GM12878 (cell line): Measurements from ENCODE around the gene ARFGAP2. TPM values are rescaled to one million over a fixed set of nuclear protein-coding genes. Genes with fewer than 3 reads are reported as not detected.
A peak's percentile ranks its signal among the peaks of the same experiment; 100 is the strongest.

Source experiments
- ATAC-seq: fragments of 200-7000 bp; cut with Tn5 transposase; 3 replicates; pipeline ENCODE4 v1.9.1; 2020; ENCODE audit warnings: mild to moderate bottlenecking, moderate library complexity
- BruUV-seq: library from RNA; stranded (reverse); fragments of 400-500 nt; replicated peaks from 2 replicates; lab custom pipeline; 2021; lab: Mats Ljungman, UMichigan
- CTCF ChIA-PET: fragments of 300-600 bp; sonication (Branson Sonifier 250); formaldehyde crosslinking; extraction: SDS; loops from one replicate; lab custom pipeline; 2021; ENCODE audit warnings: inconsistent platforms; lab: Yijun Ruan, JAX
- POLR2A ChIA-PET: fragments of 350-600 bp; formaldehyde crosslinking; extraction: SDS; loops from one replicate; lab custom pipeline; 2021; ENCODE audit warnings: inconsistent platforms; lab: Charles Lee
- RAD21 ChIA-PET: fragments of 300-600 bp; sonication (Branson Sonifier 250); formaldehyde crosslinking; loops from one replicate; lab custom pipeline; 2023; ENCODE audit warnings: antibody characterized with exemption; ENCODE audit not compliant: unreplicated experiment; lab: Charles Lee
- SMC1A ChIA-PET: fragments of 300-600 bp; sonication (Branson Sonifier 250); formaldehyde crosslinking; loops from one replicate; lab custom pipeline; 2023; ENCODE audit not compliant: unreplicated experiment, uncharacterized antibody; lab: Charles Lee
- DNase-seq: peaks from one replicate; pipeline ENCODE4 v3.0.0-alpha.2; 2011; ENCODE audit warnings: low read depth, low spot score
- FAIRE-seq: peaks from 3 replicates; lab custom pipeline; 2011; peaks lifted over from hg19 to GRCh38; lab: Jason Lieb, UNC
- H2AFZ ChIP-seq: 2 replicates; pipeline ENCODE4 v1.6.0; 2011; ENCODE audit warnings: low read depth, low read length, control low read depth; ENCODE audit not compliant: control insufficient read depth
- H3K27ac ChIP-seq: 2 replicates; pipeline ENCODE4 v1.5.1; 2011; ENCODE audit warnings: control low read depth; ENCODE audit not compliant: control insufficient read depth, insufficient read depth
- H3K27me3 ChIP-seq, 2 experiments: replicated peaks in 1 of 2; 2 replicates each; pipeline versions ENCODE4 v1.6.0 to v1.6.1; 2011; ENCODE audit warnings: low read length in 1 of 2; ENCODE audit not compliant: control insufficient read depth in 2 of 2, insufficient read depth in 2 of 2
- H3K36me3 ChIP-seq, 2 experiments: 2 replicates each; pipeline ENCODE4 v1.5.1; 2011; ENCODE audit warnings: low read length in 1 of 2; ENCODE audit not compliant: control insufficient read depth in 2 of 2, insufficient read depth in 2 of 2
- H3K4me1 ChIP-seq: 2 replicates; pipeline ENCODE4 v1.6.1; 2011; ENCODE audit warnings: mild to moderate bottlenecking, low read length, moderate library complexity, mixed read lengths; ENCODE audit not compliant: control insufficient read depth, insufficient read depth
- H3K4me2 ChIP-seq: 2 replicates; pipeline ENCODE4 v1.6.0; 2011; ENCODE audit warnings: control low read depth; ENCODE audit not compliant: control insufficient read depth, insufficient read depth
- H3K4me3 ChIP-seq: fragments of 200-600 bp; sonication (generic); 2 replicates; pipeline ENCODE4 v1.5.1; 2016
- H3K79me2 ChIP-seq: 2 replicates; pipeline ENCODE4 v1.6.0; 2011; ENCODE audit warnings: low read length; ENCODE audit not compliant: control insufficient read depth, insufficient read depth
- H3K9ac ChIP-seq: 2 replicates; pipeline ENCODE4 v1.8.0; 2011; ENCODE audit warnings: low read length, control low read depth, mixed read lengths; ENCODE audit not compliant: control insufficient read depth, insufficient read depth
- H3K9me3 ChIP-seq: replicated peaks from 3 replicates; pipeline ENCODE4 v1.5.1; 2011; ENCODE audit warnings: mild to moderate bottlenecking, low read length; ENCODE audit not compliant: control insufficient read depth, insufficient read depth
- H4K20me1 ChIP-seq: 2 replicates; pipeline ENCODE4 v1.6.0; 2011; ENCODE audit not compliant: control insufficient read depth, insufficient read depth
- BMI1 ChIP-seq: fragments of 450-650 bp; IDR thresholded peaks from 2 replicates; pipeline ENCODE4 v1.6.1; 2016; ENCODE audit warnings: mild to moderate bottlenecking, moderate library complexity, borderline replicate concordance
- PAX8 ChIP-seq: fragments of 450-650 bp; IDR thresholded peaks from 2 replicates; pipeline ENCODE4 v1.6.1; 2017; ENCODE audit warnings: mild to moderate bottlenecking, moderate library complexity
- RAD51 ChIP-seq: fragments of 450-650 bp; IDR thresholded peaks from 2 replicates; pipeline ENCODE4 v1.6.1; 2016; ENCODE audit warnings: moderate library complexity, mild to moderate bottlenecking, inconsistent platforms
- SKIL ChIP-seq: fragments of 450-650 bp; IDR thresholded peaks from 2 replicates; pipeline ENCODE4 v1.6.1; 2017; ENCODE audit warnings: mild to moderate bottlenecking, low read depth, inconsistent platforms; ENCODE audit not compliant: poor library complexity, severe bottlenecking
- ZBTB11 ChIP-seq: fragments of 450-650 bp; formaldehyde crosslinking; IDR thresholded peaks from 2 replicates; pipeline ENCODE4 v1.5.0; 2022; ENCODE audit warnings: mild to moderate bottlenecking, missing genetic modification characterization
- ZBTB40 ChIP-seq: fragments of 450-650 bp; IDR thresholded peaks from 2 replicates; pipeline ENCODE4 v1.6.1; 2016; ENCODE audit warnings: mild to moderate bottlenecking, moderate library complexity, borderline replicate concordance
- WGBS: methylation state at CpG from one replicate; pipeline ENCODE4 v1.1.6; 2016; ENCODE audit warnings: low lambda C conversion rate; ENCODE audit not compliant: insufficient replicate concordance, insufficient coverage; ENCODE audit errors: missing lambda C conversion rate; 5-methylcytosine and 5-hydroxymethylcytosine counted together
- in situ Hi-C: fragments of 300-500 bp; cut with MboI; formaldehyde crosslinking; loops from 9 replicates; pipeline ENCODE4 v1.14.3; 2018; ENCODE audit warnings: mixed read lengths
- intact Hi-C: fragments of 100-400 bp; cut with micrococcal nuclease; formaldehyde crosslinking; loops from one replicate; pipeline ENCODE4 v1.14.2; 2022; ENCODE audit not compliant: unreplicated experiment
- polyA plus RNA-seq, 11 experiments: library from polyadenylated mRNA; depleted of rRNA in 4 of 11; unstranded in 6 of 11; stranded (reverse) in 5 of 11; fragments of >200 nt; fragmentation: Nextera tagmentation in 4 of 11; fragmentation: Illumina TruSeq in 1 of 11; extraction: Ambion mirVana in 4 of 11; extraction: Trizol in 1 of 11; gene quantifications; 1 replicate in 1 of 11; 2 replicates in 10 of 11; pipeline versions ENCODE4 v1.2.1 to v1.2.3, GENCODE V29; 2011 to 2016; ENCODE audit warnings: inconsistent platforms in 2 of 11, missing spikeins in 2 of 11, low read depth in 1 of 11
- total RNA-seq, 4 experiments: library from RNA; depleted of rRNA in 3 of 4; stranded (reverse); fragments of >200 nt in 3 of 4; fragmentation: Illumina TruSeq in 1 of 4; extraction: Trizol in 1 of 4; gene quantifications; 2 replicates each; pipeline versions ENCODE4 v1.2.1 to v1.2.3, GENCODE V29; 2013 to 2021

The ARFGAP2 gene
- total and polyA plus RNA-seq, 10 of the 15 experiments (the other 5 are each of a cell fraction or from before 2014, with no cell fraction given): 20.9 to 100 (median 75.5) TPM

- H3K4me3 ChIP-seq: no peak overlapping the region
- H3K9ac ChIP-seq: no peak overlapping the region
- H3K27me3 ChIP-seq: no peaks in the 10 kb centered on the region
- intact Hi-C loops: no loop called here
- H3K79me2 ChIP-seq: no peaks in the 10 kb centered on the region
- no peaks in the 10 kb centered on the region for H3K4me1 ChIP-seq
- DNase-seq (no peak), FAIRE-seq (peak; percentile 97), ATAC-seq (no peak; the same call in 2 of the 3 replicates)
- no peak overlapping the region for H2AFZ ChIP-seq
- 67% methylated on average over 16 of the region's 16 CpGs for WGBS
- no peaks in the 10 kb centered on the region for H3K9me3 ChIP-seq
- no peaks in the 10 kb centered on the region for H3K36me3 ChIP-seq
- no peak overlapping the region for H3K27ac ChIP-seq
- CTCF ChIA-PET: interaction anchor here (0.7 to 5.2 kb wide), 46 partner anchors 10 to 510 kb away, joined by 3 to 63 read pairs (median 4); partner anchors contain the start of genes CSTPP1, DDB2 and LRP4
- no TSS peak for BruUV-seq
- POLR2A ChIA-PET: interaction anchor here (0.6 kb wide), 2 partner anchors 84 to 269 kb away, joined by 4 to 9 read pairs; no protein-coding TSS in a partner anchor
- H4K20me1 ChIP-seq: no peaks in the 10 kb centered on the region
- no peak overlapping the region for H3K4me2 ChIP-seq
- SMC1A ChIA-PET: interaction anchor here (0.6 to 4.0 kb wide), 25 partner anchors 11 to 326 kb away, joined by 3 to 44 read pairs (median 4); partner anchors contain the start of gene LRP4
- RAD21 ChIA-PET: interaction anchor here (0.7 to 2.9 kb wide), 20 partner anchors 11 to 298 kb away, joined by 3 to 29 read pairs (median 4); partner anchors contain the start of genes CSTPP1 and LRP4
- in situ Hi-C loops: no loop called here
- TF ChIP-seq SKIL (no peak), PAX8 (no peak), ZBTB40 (no peak), RAD51 (no peak), BMI1 (no peak), ZBTB11 (CRISPR knock-in tag) (no peak)
Measured at GRCh38 chr11:47152126-47152952, 24.3 kb downstream of the ARFGAP2 start.
